RWPE2 (cell line): Measurements from ENCODE around the gene EMCN.
"Not testable (repeated sequence)": the region's sequence is repeated elsewhere in the genome, so short reads cannot be mapped to it uniquely, and the experiment has no call there.

ENCODE experiments used
- ATAC-seq: fragments of 200-7000 bp; cut with Tn5 transposase; 3 replicates; pipeline ENCODE4 v1.9.1; 2021; ENCODE audit warnings: low read depth
- DNase-seq: peaks from one replicate; pipeline ENCODE4 v3.0.0-alpha.2; 2020; ENCODE audit warnings: low spot score
- H3K27ac ChIP-seq: fragments of 450-650 bp; 2 replicates; pipeline ENCODE4 v1.5.1; 2017; ENCODE audit warnings: mild to moderate bottlenecking; ENCODE audit not compliant: poor library complexity, severe bottlenecking
- H3K27me3 ChIP-seq: fragments of 250-450 bp; sonication (Bioruptor Pico); 2 replicates; pipeline ENCODE4 v1.5.1; 2021; ENCODE audit warnings: mild to moderate bottlenecking, moderate library complexity; ENCODE audit not compliant: insufficient read depth, poor library complexity, severe bottlenecking
- H3K36me3 ChIP-seq: fragments of 250-450 bp; sonication (Bioruptor Pico); 2 replicates; pipeline ENCODE4 v1.5.1; 2020; ENCODE audit warnings: low read depth, mild to moderate bottlenecking, moderate library complexity
- H3K4me1 ChIP-seq: fragments of 250-450 bp; sonication (Bioruptor Pico); 2 replicates; pipeline ENCODE4 v1.5.1; 2021; ENCODE audit warnings: mild to moderate bottlenecking, moderate library complexity; ENCODE audit not compliant: insufficient read depth, poor library complexity, severe bottlenecking
- H3K4me3 ChIP-seq: fragments of 250-450 bp; sonication (Bioruptor Pico); 2 replicates; pipeline ENCODE4 v1.5.1; 2021; ENCODE audit warnings: mild to moderate bottlenecking, moderate library complexity; ENCODE audit not compliant: severe bottlenecking
- H3K9me3 ChIP-seq: fragments of 250-450 bp; sonication (Bioruptor Pico); 2 replicates; pipeline ENCODE4 v1.5.1; 2021; ENCODE audit warnings: mild to moderate bottlenecking, moderate library complexity; ENCODE audit not compliant: severe bottlenecking
- TF ChIP-seq, protein P1 (sequence below): fragments of 450-650 bp; IDR thresholded peaks from one replicate; pipeline ENCODE4 v1.5.1; 2017; ENCODE audit warnings: mild to moderate bottlenecking, moderate library complexity; ENCODE audit not compliant: poor library complexity, severe bottlenecking

Gene EMCN

DNA sequence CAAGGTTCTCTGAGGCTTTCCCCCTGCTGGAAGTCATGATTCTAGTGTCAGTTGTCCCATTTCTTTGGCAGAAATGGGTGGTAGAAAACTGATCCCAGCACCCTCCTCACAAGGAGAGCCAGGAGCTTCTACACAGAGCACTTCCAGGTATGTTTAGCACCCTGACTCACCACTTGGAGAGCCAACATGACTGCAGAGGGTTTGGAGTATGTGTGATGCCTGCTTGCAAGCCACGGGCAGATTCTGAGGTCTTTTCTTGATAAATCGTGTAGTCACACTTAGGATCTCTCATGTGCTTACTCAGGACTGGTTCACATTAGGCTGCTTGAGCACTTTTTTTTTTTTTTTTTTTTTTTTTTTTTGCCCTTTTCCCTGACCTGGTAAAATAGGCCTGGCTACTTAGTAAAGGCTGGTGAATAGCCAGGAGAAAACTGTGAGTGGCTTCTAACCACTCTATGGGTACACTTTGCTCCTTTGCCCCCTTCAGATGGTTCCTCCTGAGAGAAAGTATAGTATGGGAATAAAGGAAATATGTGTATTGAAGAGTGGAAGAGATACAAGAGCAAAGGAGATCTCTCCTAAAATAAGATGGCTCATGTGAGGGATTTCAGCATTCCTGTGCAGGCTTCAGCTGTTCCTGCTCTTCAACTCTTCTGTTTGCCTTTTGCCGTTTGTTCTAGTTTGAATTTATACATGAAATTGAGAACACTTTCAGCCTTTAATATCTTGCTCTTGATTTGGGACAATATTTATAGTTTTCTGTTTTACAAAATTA, 103.6 kb downstream of the EMCN start:
- TF ChIP-seq, protein P1, sequence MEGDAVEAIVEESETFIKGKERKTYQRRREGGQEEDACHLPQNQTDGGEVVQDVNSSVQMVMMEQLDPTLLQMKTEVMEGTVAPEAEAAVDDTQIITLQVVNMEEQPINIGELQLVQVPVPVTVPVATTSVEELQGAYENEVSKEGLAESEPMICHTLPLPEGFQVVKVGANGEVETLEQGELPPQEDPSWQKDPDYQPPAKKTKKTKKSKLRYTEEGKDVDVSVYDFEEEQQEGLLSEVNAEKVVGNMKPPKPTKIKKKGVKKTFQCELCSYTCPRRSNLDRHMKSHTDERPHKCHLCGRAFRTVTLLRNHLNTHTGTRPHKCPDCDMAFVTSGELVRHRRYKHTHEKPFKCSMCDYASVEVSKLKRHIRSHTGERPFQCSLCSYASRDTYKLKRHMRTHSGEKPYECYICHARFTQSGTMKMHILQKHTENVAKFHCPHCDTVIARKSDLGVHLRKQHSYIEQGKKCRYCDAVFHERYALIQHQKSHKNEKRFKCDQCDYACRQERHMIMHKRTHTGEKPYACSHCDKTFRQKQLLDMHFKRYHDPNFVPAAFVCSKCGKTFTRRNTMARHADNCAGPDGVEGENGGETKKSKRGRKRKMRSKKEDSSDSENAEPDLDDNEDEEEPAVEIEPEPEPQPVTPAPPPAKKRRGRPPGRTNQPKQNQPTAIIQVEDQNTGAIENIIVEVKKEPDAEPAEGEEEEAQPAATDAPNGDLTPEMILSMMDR, result no peak
- Histone ChIP-seq H3K4me1 (no peaks in the 10 kb centered on the region), H3K27me3 (no peaks in the 10 kb centered on the region), H3K27ac (no peak overlapping the region), H3K4me3 (no peak overlapping the region), H3K36me3 (no peaks in the 10 kb centered on the region), H3K9me3 (no peaks in the 10 kb centered on the region)
- ATAC-seq (peak; percentile 29; the same call in 1 of the 3 replicates), DNase-seq (no peak)

DNA sequence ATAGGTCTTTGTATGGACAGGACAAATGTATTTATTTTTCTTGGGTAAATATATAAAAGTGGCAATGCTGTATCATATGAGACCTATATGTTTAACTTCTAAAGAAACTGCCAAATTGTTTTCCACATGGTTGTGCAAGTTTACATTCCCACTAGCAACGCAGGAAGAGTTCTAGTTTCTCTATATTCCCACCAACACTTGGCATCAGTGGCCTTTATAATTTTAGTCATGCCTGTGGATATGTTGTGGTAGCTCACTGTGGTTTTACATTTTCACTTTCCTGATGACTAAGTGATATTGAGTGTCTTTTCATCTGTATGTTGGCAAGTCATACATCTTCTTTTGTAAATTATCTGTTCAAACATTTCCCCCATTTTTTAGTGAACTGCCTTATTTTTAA, 126.0 kb downstream of the EMCN start:
- ATAC-seq, result peak; percentile 67; the same call in 2 of the 3 replicates
- DNase-seq, result no peak
- TF ChIP-seq, protein P1, result no peak
- H3K9me3 ChIP-seq, result no peaks in the 10 kb centered on the region
- H3K27me3 ChIP-seq, result no peaks in the 10 kb centered on the region
- no peaks in the 10 kb centered on the region for H3K4me1 ChIP-seq
- H3K27ac ChIP-seq, result no peak overlapping the region
- no peak overlapping the region for H3K4me3 ChIP-seq
- no peaks in the 10 kb centered on the region for H3K36me3 ChIP-seq

DNA sequence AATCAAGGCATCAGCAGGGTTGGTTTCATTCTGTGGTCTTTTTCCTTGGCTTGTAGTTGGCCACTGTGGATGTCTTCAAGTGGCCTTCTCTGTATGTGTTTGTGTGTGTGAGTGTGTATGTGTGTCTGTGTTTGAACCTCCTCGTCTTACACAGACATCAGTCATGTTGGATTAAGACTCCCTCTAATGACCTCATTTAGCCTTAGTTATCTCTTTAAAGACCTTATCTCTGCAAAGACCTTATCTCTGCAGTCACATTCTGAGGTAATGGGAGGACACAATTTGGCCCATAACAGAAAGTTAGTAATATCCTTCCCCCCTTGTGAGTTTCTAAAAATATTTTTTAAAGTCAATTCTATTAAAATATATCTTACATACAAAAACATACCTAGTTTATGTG, 126.7 kb downstream of the EMCN start:
- Histone ChIP-seq H3K27me3 (no peaks in the 10 kb centered on the region), H3K36me3 (no peaks in the 10 kb centered on the region), H3K9me3 (no peaks in the 10 kb centered on the region), H3K27ac (no peak overlapping the region), H3K4me3 (no peak overlapping the region), H3K4me1 (no peaks in the 10 kb centered on the region)
- DNase-seq (no peak), ATAC-seq (no peak)
- TF ChIP-seq, protein P1, result no peak

DNA sequence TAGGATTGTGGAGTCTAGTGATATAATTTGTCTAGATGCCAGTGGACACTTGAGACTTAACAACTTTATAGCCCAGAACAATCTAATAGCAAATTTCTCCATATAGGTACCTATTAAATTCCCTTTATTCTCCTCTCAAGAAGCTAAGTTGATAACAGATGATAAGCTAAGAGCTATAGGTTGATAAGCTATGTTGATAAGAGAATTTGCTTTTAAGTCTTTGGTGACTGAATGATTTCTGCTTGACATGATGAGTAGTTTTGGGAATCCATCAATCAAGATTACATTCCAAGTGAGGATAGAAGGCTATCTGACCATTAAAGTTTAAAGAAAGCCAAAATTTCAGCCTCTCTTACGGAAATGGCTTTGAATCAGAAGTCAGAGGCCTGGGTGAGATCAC, 131.6 kb downstream of the EMCN start:
- Histone ChIP-seq H3K9me3 (no peaks in the 10 kb centered on the region), H3K27me3 (no peaks in the 10 kb centered on the region), H3K27ac (no peak overlapping the region), H3K36me3 (no peaks in the 10 kb centered on the region), H3K4me1 (no peaks in the 10 kb centered on the region), H3K4me3 (no peak overlapping the region)
- DNase-seq, result no peak
- ATAC-seq, result no peak
- TF ChIP-seq, protein P1, result no peak

DNA sequence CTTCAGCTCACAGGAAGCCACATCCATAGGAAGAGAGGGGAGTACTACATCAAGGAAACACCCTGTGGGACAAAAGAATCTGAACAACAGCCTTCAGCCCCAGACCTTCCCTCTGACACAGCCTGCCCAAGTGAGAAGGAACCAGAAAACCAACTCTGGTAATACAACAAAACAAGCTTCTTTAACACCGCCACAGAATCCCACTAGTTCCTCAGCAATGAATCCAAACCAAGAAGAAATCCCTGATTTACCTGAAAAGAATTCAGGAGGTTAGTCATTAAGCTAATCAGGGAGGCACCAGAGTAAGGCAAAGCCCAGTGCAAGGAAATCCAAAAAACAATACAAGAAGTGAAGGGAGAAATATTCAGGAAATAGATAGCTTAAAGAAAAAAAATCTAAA, 137.4 kb downstream of the EMCN start:
- DNase-seq, H3K27me3 ChIP-seq, H3K36me3 ChIP-seq, H3K4me3 ChIP-seq, H3K9me3 ChIP-seq: not testable (repeated sequence)
- Histone ChIP-seq H3K27ac (peak overlapping the region; percentile 44), H3K4me1 (peaks cover 12% of the 10 kb centered on the region)
- 0 out of 3 replicates have a peak, but pooled peaks have one; percentile 23 for ATAC-seq
